ENCODE results near the gene PLCG1. TPM values are rescaled to one million over a fixed set of nuclear protein-coding genes. Genes with fewer than 3 reads are reported as not detected.

The PLCG1 gene
- total RNA-seq, 2 donors from 2014 or later = 185 to 255 TPM

DNA sequence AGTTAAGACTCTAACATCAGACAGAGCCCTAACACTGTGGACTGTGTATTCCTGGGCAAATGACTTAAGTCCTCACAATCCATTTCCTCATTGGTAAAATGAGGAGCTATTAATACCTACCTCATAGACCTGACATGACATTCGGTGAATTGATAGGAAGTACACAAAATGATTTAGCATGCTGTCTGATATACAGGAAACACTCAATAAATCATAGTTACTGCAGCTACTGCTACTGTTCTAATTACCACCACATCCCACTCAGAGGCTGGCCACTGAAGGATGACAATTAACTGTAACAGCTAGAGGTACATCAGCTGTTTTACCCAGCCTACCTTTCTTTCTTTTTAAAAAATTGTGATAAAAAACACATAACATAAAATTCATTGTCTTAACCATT lies 87.7 kb downstream of the PLCG1 start:
- TF ChIP-seq, protein P1, sequence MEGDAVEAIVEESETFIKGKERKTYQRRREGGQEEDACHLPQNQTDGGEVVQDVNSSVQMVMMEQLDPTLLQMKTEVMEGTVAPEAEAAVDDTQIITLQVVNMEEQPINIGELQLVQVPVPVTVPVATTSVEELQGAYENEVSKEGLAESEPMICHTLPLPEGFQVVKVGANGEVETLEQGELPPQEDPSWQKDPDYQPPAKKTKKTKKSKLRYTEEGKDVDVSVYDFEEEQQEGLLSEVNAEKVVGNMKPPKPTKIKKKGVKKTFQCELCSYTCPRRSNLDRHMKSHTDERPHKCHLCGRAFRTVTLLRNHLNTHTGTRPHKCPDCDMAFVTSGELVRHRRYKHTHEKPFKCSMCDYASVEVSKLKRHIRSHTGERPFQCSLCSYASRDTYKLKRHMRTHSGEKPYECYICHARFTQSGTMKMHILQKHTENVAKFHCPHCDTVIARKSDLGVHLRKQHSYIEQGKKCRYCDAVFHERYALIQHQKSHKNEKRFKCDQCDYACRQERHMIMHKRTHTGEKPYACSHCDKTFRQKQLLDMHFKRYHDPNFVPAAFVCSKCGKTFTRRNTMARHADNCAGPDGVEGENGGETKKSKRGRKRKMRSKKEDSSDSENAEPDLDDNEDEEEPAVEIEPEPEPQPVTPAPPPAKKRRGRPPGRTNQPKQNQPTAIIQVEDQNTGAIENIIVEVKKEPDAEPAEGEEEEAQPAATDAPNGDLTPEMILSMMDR (IDR thresholded peaks at IDR 0.05) = no peak
- Histone ChIP-seq H3K27me3 (replicated peaks; ENCODE audit: insufficient read depth) (no peaks in the 10 kb centered on the region), H3K36me3 (no peaks in the 10 kb centered on the region), H3K4me1 (ENCODE audit: control insufficient read depth in 1 of 2, low read depth in 2 of 2) (peaks cover 15 to 50% of the 10 kb centered on the region in 2 donors), H3K27ac (no peak overlapping the region), H3K4me3 (no peak overlapping the region), H3K9me3 (no peaks in the 10 kb centered on the region)
- ATAC-seq (ENCODE audit: insufficient number of reproducible peaks, low FRiP score, low read depth) (no peak), DNase-seq (ENCODE audit: low spot score) (no peak)

DNA sequence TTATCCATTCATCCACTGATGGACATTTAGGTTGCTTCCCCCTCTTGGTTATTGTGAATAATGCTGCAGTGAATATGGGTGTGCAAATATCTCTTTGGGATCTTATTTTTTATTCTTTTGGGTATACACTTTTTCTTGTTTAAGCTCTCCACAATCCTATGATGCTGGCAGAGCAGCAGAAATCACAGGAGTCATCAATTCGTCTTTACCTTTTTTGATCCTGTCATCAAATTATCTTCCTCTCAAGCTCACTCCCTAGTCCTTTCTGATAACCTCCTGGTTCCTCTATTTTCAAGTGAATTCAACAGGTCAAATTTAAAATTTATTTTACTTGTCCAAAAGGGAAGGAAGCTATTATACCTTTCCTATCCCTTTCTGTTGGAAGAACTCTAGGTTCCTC lies 89.1 kb downstream of the PLCG1 start:
- H3K4me1 ChIP-seq (ENCODE audit: control insufficient read depth in 1 of 2, low read depth in 2 of 2) = peaks cover 15 to 39% of the 10 kb centered on the region in 2 donors
- TF ChIP-seq, protein P1 (IDR thresholded peaks at IDR 0.05) = no peak
- ATAC-seq (ENCODE audit: insufficient number of reproducible peaks, low FRiP score, low read depth) (no peak), DNase-seq (ENCODE audit: low spot score) (no peak)
- no peaks in the 10 kb centered on the region for H3K36me3 ChIP-seq
- H3K27me3 ChIP-seq (replicated peaks; ENCODE audit: insufficient read depth) = no peaks in the 10 kb centered on the region
- H3K27ac ChIP-seq = no peak overlapping the region
- H3K9me3 ChIP-seq = no peaks in the 10 kb centered on the region
- H3K4me3 ChIP-seq = no peak overlapping the region

Other genes starting within 250 kb of the PLCG1 start
- 10 to 100 TPM; 17.3 to 35.4 TPM for gene TOP1, start 108.7 kb upstream of the PLCG1 start, total RNA-seq
- gene ZHX3, start 180.2 kb downstream of the PLCG1 start, total RNA-seq = 10 to 100 TPM; 60.8 to 74.9 TPM
- 10 to 100 TPM; 28.7 to 29.6 TPM for gene LPIN3, start 203.3 kb downstream of the PLCG1 start, total RNA-seq
- under 1 TPM; 0.14 to 0.27 TPM for gene EMILIN3, start 229.3 kb downstream of the PLCG1 start, total RNA-seq

Measured in thoracic aorta (tissue), 2 donors.